ENCODE data around the gene STRIP2. TPM values are rescaled to one million over a fixed set of nuclear protein-coding genes. Genes with fewer than 3 reads are reported as not detected.
"Not testable (repeated sequence)": the region's sequence is repeated elsewhere in the genome, so short reads cannot be mapped to it uniquely, and the experiment has no call there.

STRIP2 gene
- total RNA-seq, 2 donors from 2014 or later = 1.1 to 5.5 TPM

- Histone ChIP-seq H3K27ac (no peak overlapping the region), H3K27me3 (replicated peaks; ENCODE audit: insufficient read depth) (no peaks in the 10 kb centered on the region), H3K9me3 (no peaks in the 10 kb centered on the region), H3K4me1 (replicated peaks) (no peaks in the 10 kb centered on the region), H3K4me3 (no peak overlapping the region), H3K36me3 (no peaks in the 10 kb centered on the region)
- intact Hi-C loops (cut with DNase I) = no loop called here
- no peak for DNase-seq (ENCODE audit: low spot score)
- 87% methylated on average over 11 of the region's 11 CpGs for WGBS
- no peak for TF ChIP-seq CTCF (IDR thresholded peaks at IDR 0.05)
- no peak for TF ChIP-seq POLR2A (IDR thresholded peaks at IDR 0.05)
- TF ChIP-seq POLR2AphosphoS5 (IDR thresholded peaks at IDR 0.05) = no peak
Observed at GRCh38 chr7:129531721-129532120, 97.5 kb downstream of the STRIP2 start.

- 86% methylated on average over 19 of the region's 19 CpGs for WGBS
- no peak overlapping the region for H3K4me3 ChIP-seq
- H3K9me3 ChIP-seq = no peaks in the 10 kb centered on the region
- H3K27ac ChIP-seq = no peak overlapping the region
- TF ChIP-seq CTCF (IDR thresholded peaks at IDR 0.05) = no peak
- no peak for TF ChIP-seq POLR2AphosphoS5 (IDR thresholded peaks at IDR 0.05)
- TF ChIP-seq POLR2A (IDR thresholded peaks at IDR 0.05) = no peak
- no peak for DNase-seq (ENCODE audit: low spot score)
- H3K36me3 ChIP-seq = no peaks in the 10 kb centered on the region
- no peaks in the 10 kb centered on the region for H3K4me1 ChIP-seq (replicated peaks)
- no peaks in the 10 kb centered on the region for H3K27me3 ChIP-seq (replicated peaks; ENCODE audit: insufficient read depth)
- intact Hi-C loops (cut with DNase I) = no loop called here
Observed at GRCh38 chr7:129532375-129532774, 98.1 kb downstream of the STRIP2 start.

- H3K4me1 ChIP-seq (replicated peaks); intact Hi-C loops (cut with DNase I); H3K4me3 ChIP-seq; H3K36me3 ChIP-seq; H3K9me3 ChIP-seq; H3K27ac ChIP-seq; H3K27me3 ChIP-seq (replicated peaks; ENCODE audit: insufficient read depth); DNase-seq (ENCODE audit: low spot score): not testable (repeated sequence)
- 94% methylated on average over 20 of the region's 20 CpGs for WGBS
Observed at GRCh38 chr7:129534558-129535274, 100.5 kb downstream of the STRIP2 start.

- Histone ChIP-seq H3K27me3 (replicated peaks; ENCODE audit: insufficient read depth) (no peaks in the 10 kb centered on the region), H3K9me3 (no peaks in the 10 kb centered on the region), H3K27ac (no peak overlapping the region), H3K4me3 (no peak overlapping the region), H3K36me3 (no peaks in the 10 kb centered on the region), H3K4me1 (replicated peaks) (no peaks in the 10 kb centered on the region)
- WGBS = 79% methylated on average over 5 of the region's 5 CpGs
- TF ChIP-seq CTCF (IDR thresholded peaks at IDR 0.05) = no peak
- no peak for TF ChIP-seq POLR2A (IDR thresholded peaks at IDR 0.05)
- intact Hi-C loops (cut with DNase I) = no loop called here
- no peak for DNase-seq (ENCODE audit: low spot score)
Observed at GRCh38 chr7:129535896-129536295, 101.7 kb downstream of the STRIP2 start.

- H3K27me3 ChIP-seq (replicated peaks; ENCODE audit: insufficient read depth) = no peaks in the 10 kb centered on the region
- 68% methylated on average over 9 of the region's 9 CpGs for WGBS
- no peaks in the 10 kb centered on the region for H3K36me3 ChIP-seq
- H3K27ac ChIP-seq = no peak overlapping the region
- no peaks in the 10 kb centered on the region for H3K4me1 ChIP-seq (replicated peaks)
- no peak overlapping the region for H3K4me3 ChIP-seq
- intact Hi-C loops (cut with DNase I) = no loop called here
- DNase-seq (ENCODE audit: low spot score) = no peak
- TF ChIP-seq POLR2A (IDR thresholded peaks at IDR 0.05) (no peak), POLR2AphosphoS5 (IDR thresholded peaks at IDR 0.05) (no peak), CTCF (IDR thresholded peaks at IDR 0.05) (no peak)
- no peaks in the 10 kb centered on the region for H3K9me3 ChIP-seq
Observed at GRCh38 chr7:129536323-129536722, 102.1 kb downstream of the STRIP2 start.

Small RNAs within 50 kb of the gene (small RNA-seq; reads per million reads assigned to genes)
- gene AC009244.1 = 0 to 0.30 reads per million in 2 donors
- gene RNU1-72P = 0 reads per million in 2 donors
- 0 reads per million in 2 donors for gene SNRPGP3

Other genes starting within 250 kb of the STRIP2 start
- 10 to 100 TPM; 23.2 to 32.9 TPM for gene SMO, start 245.8 kb upstream of the STRIP2 start, total RNA-seq
- gene AHCYL2, start 209.4 kb upstream of the STRIP2 start, total RNA-seq = 10 to 100 TPM; 15.2 to 38.3 TPM
- 1 to 10 TPM in 1 of 2 donors, under 1 TPM in 1; 0.59 to 6.6 TPM for gene SMKR1, start 68.1 kb downstream of the STRIP2 start, total RNA-seq
- 10 to 100 TPM; 22.3 to 27.0 TPM for gene NRF1, start 177.3 kb downstream of the STRIP2 start, total RNA-seq